Chondrocyte (in vitro differentiated cells): ENCODE results near the gene LRRTM4. TPM values are rescaled to one million over a fixed set of nuclear protein-coding genes. Genes with fewer than 3 reads are reported as not detected.

Experiments used
- DNase-seq: peaks from one replicate; pipeline ENCODE4 v3.0.0; 2021; ENCODE audit warnings: mixed read lengths, low spot score
- H3K27ac Mint-ChIP-seq: one replicate; pipeline ENCODE4 v1.8.0; 2021; ENCODE audit warnings: mild to moderate bottlenecking, moderate library complexity, mixed read lengths; ENCODE audit not compliant: unreplicated experiment
- H3K27me3 Mint-ChIP-seq: 2 replicates; pipeline ENCODE4 v1.8.0; 2021; ENCODE audit warnings: low read depth, mixed read lengths
- H3K36me3 Mint-ChIP-seq: 2 replicates; pipeline ENCODE4 v1.8.0; 2021; ENCODE audit warnings: low read depth, mixed read lengths
- H3K4me1 Mint-ChIP-seq: 2 replicates; pipeline ENCODE4 v1.8.0; 2021; ENCODE audit warnings: low read depth, mild to moderate bottlenecking, mixed read lengths
- H3K4me3 Mint-ChIP-seq: one replicate; pipeline ENCODE4 v1.8.0; 2021; ENCODE audit warnings: mild to moderate bottlenecking, moderate library complexity, mixed read lengths; ENCODE audit not compliant: unreplicated experiment
- H3K9me3 Mint-ChIP-seq: 2 replicates; pipeline ENCODE4 v1.8.0; 2021; ENCODE audit warnings: low read depth, mixed read lengths
- CTCF ChIP-seq: fragments of 200-600 bp; sonication (generic); IDR thresholded peaks from 2 replicates; pipeline ENCODE4 v1.5.0; 2021; ENCODE audit warnings: antibody characterized with exemption, mild to moderate bottlenecking, moderate library complexity
- total RNA-seq: library from RNA; stranded (reverse); gene quantifications from 3 replicates; pipeline ENCODE4 v1.2.1, GENCODE V29; 2021

Gene LRRTM4
- total RNA-seq, 1 donor from 2014 or later: not detected

DNA sequence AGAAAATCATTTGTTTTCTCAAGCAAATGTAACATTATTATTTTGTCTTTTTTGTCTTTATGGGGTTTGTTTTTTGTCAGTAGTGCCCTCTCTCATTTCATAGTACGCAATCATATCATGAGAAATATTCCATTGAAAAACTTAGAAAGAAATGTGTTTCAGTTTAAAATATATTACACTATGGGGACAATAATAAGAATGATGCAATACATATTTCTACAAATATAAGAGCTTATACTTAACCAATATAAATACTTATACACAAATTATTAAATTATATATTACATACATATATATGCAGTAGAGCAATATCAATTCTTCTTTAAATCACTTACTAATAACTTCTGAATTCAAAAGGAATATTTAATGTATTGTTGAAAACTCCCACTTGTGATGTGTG is 13.7 kb downstream of the LRRTM4 start:
- no peak overlapping the region for H3K4me3 Mint-ChIP-seq
- H3K4me1 Mint-ChIP-seq: peaks cover 5% of the 10 kb centered on the region
- no peak for TF ChIP-seq CTCF
- no peak for DNase-seq
- H3K27me3 Mint-ChIP-seq: no peaks in the 10 kb centered on the region
- H3K27ac Mint-ChIP-seq: no peak overlapping the region
- H3K36me3 Mint-ChIP-seq: no peaks in the 10 kb centered on the region
- no peaks in the 10 kb centered on the region for H3K9me3 Mint-ChIP-seq

DNA sequence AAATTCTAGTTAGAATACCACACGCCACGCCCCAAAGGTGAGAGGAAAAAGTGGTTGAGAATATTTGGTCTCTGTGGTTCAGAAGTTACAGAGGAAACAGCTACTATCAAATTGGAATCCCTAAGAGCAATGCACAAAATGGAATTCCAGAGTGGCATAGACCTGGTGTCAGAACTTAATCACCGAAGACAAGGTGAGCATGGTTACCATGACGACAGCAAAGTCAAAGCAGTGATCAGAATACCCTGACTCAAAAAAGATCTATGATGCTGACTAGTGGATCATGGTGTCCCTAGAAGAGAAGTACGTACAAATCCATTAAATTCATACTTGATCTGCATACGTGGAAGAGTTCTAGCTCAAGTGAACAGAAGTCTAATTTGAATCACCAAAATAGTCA is 14.5 kb downstream of the LRRTM4 start:
- Mint-ChIP-seq H3K9me3 (no peaks in the 10 kb centered on the region), H3K27me3 (no peaks in the 10 kb centered on the region), H3K27ac (no peak overlapping the region), H3K36me3 (no peaks in the 10 kb centered on the region), H3K4me1 (peaks cover 3% of the 10 kb centered on the region), H3K4me3 (no peak overlapping the region)
- no peak for DNase-seq
- TF ChIP-seq CTCF: no peak

DNA sequence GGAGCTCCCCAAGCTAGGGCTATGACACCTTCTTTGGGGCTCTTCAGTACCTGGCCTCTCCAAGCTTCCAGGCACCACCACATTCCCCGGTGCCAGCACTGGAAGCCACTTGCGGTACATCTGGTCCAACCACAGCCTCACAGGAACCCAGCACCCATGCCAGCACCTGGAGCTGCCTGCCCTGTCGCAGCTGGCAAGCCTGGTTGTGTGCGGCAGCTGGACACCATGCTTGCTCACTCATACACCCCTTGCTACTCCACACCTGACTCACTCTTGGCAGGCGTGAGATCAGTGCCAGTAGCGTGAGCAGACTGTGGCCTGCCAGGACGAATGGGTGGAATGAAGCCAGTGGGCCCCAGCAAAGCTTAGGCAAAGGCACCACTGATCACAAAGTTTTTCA is 34.0 kb downstream of the LRRTM4 start:
- no peak for TF ChIP-seq CTCF
- H3K4me3 Mint-ChIP-seq: no peak overlapping the region
- H3K4me1 Mint-ChIP-seq: no peaks in the 10 kb centered on the region
- DNase-seq: peak; percentile 68
- no peak overlapping the region for H3K27ac Mint-ChIP-seq
- no peaks in the 10 kb centered on the region for H3K36me3 Mint-ChIP-seq
- no peaks in the 10 kb centered on the region for H3K27me3 Mint-ChIP-seq
- H3K9me3 Mint-ChIP-seq: no peaks in the 10 kb centered on the region

DNA sequence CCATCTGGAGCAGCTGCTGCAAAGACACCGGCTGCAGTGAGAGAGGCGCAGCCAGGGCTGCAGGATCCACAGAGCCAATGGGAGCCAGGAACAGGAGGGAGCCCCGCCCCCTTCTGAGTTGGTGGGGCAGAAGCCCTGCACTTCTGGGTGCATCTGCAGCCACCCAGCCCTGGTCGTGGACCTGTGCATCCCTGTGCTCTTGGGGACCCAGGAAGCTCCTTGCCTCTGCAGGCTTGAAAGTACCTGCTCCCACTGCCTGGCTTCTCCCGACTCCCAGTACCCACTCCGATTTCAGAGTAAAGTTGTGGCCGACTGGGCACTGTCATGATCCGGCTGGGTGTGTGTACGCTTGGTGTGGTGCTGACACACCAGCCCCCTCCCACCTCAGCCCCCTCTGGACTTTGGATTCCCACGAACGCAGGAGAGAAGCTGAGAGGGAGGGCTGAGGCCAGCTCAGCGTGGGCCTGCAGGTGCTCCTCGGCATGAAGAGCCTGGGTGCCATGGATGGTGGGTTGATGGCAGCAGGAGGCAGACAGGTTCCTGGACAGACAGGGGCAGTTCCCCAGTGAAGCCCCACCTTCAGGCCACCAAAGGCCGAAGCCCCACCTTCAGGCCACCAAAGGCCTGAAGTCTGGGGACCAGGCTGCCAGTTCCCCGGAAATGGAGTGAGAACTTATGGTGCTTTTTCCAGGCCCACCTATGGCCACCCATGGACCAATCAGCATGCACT is 34.9 kb downstream of the LRRTM4 start:
- H3K36me3 Mint-ChIP-seq: no peaks in the 10 kb centered on the region
- no peak for TF ChIP-seq CTCF
- peak; percentile 72 for DNase-seq
- H3K4me3 Mint-ChIP-seq: no peak overlapping the region
- no peak overlapping the region for H3K27ac Mint-ChIP-seq
- no peaks in the 10 kb centered on the region for H3K27me3 Mint-ChIP-seq
- no peaks in the 10 kb centered on the region for H3K4me1 Mint-ChIP-seq
- no peaks in the 10 kb centered on the region for H3K9me3 Mint-ChIP-seq

DNA sequence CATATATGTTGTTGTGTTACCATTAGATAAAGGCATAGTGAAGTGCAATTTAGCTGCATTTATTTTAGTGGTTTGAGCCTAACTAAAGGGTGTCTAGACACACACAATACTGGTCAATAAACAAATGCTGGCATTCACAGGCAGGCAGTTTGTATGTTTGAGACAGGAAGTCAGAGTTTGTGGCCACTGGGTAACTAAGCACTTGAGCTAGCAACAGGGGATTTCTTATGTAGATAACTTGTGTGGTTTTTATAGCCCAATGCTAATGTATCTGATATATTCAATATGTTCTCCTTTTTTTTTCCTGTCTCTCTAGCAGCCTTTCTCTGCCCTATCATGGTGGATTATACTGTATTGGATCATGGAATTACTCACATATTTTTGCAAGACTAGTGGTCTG is 38.1 kb downstream of the LRRTM4 start:
- Mint-ChIP-seq H3K36me3 (no peaks in the 10 kb centered on the region), H3K27me3 (no peaks in the 10 kb centered on the region), H3K4me1 (no peaks in the 10 kb centered on the region), H3K27ac (no peak overlapping the region), H3K9me3 (no peaks in the 10 kb centered on the region), H3K4me3 (no peak overlapping the region)
- no peak for DNase-seq
- no peak for TF ChIP-seq CTCF
